ENCODE results near the gene RAB36. TPM values are rescaled to one million over a fixed set of nuclear protein-coding genes. Genes with fewer than 3 reads are reported as not detected.

The RAB36 gene
- polyA plus RNA-seq, 1 of the 3 experiments (the other 2 are of a cell fraction) = 6.6 TPM

GRCh38 chr22:23137905-23138561, 7.2 kb upstream of the RAB36 start:
- no peak for DNase-seq
- Histone ChIP-seq H3K79me2 (ENCODE audit: insufficient read depth) (no peaks in the 10 kb centered on the region), H4K20me1 (ENCODE audit: insufficient read depth) (no peaks in the 10 kb centered on the region), H2AFZ (ENCODE audit: low read depth) (no peak overlapping the region), H3K9me2 (no peaks in the 10 kb centered on the region), H3F3A (replicated peaks; ENCODE audit: insufficient read depth) (no peaks in the 10 kb centered on the region), H3K27ac (ENCODE audit: low read depth in 2 of 2, low read length in 1 of 2) (no peak overlapping the region), H3K4me2 (no peak overlapping the region), H3K9ac (no peak overlapping the region), H3K36me3 (replicated peaks in 1 of 2; ENCODE audit: control insufficient read depth in 1 of 2, insufficient read depth in 2 of 2, low read length in 1 of 2) (no peaks in the 10 kb centered on the region), H3K27me3 (ENCODE audit: insufficient read depth) (no peaks in the 10 kb centered on the region), H3K4me1 (ENCODE audit: control insufficient read depth in 1 of 2, insufficient read depth in 2 of 2, low read depth in 1 of 2, low read length in 1 of 2) (peaks cover 6 to 9% of the 10 kb centered on the region in 2 experiments; a peak in 1 of 4 replicates), H3K4me3 (ENCODE audit: low read depth in 2 of 2, low read length in 1 of 2) (no peak overlapping the region), H3K9me3 (no peaks in the 10 kb centered on the region)
- POLR2A ChIA-PET = no interaction called here
- 78% methylated on average over 5 of the region's 5 CpGs for WGBS (ENCODE audit: low lambda C conversion rate)
- TF ChIP-seq FOSL2 (IDR thresholded peaks at IDR 0.05; ENCODE audit: borderline replicate concordance, low read depth) (no peak), YY1 (IDR thresholded peaks at IDR 0.05; ENCODE audit: low read depth) (no peak), TCF12 (IDR thresholded peaks at IDR 0.05) (no peak), ZBTB33 (IDR thresholded peaks at IDR 0.05; ENCODE audit: borderline replicate concordance, low read depth) (no peak), SMC3 (IDR thresholded peaks at IDR 0.05; ENCODE audit: low read depth, low read length) (no peak), MAX (IDR thresholded peaks at IDR 0.05; ENCODE audit: low read depth) (no peak), REST (IDR thresholded peaks at IDR 0.05; ENCODE audit: low read depth, low read length) (no peak), NRF1 (IDR thresholded peaks at IDR 0.05; ENCODE audit: low read depth, low read length) (no peak), MEF2A (IDR thresholded peaks at IDR 0.05; ENCODE audit: borderline replicate concordance, low read depth) (no peak), EZH2phosphoT487 (IDR thresholded peaks at IDR 0.05; ENCODE audit: borderline replicate concordance, low read depth) (no peak), FOXM1 (IDR thresholded peaks at IDR 0.05; ENCODE audit: low read depth) (no peak), USF2 (IDR thresholded peaks at IDR 0.05; ENCODE audit: borderline replicate concordance, low read depth, low read length) (no peak), SIN3A (IDR thresholded peaks at IDR 0.05; ENCODE audit: borderline replicate concordance, low read depth, low read length) (no peak)
- CTCF ChIA-PET = interaction anchor here (0.9 to 13.2 kb wide), 5 partner anchors 10 to 453 kb away, joined by 3 to 397 read pairs (median 11); no protein-coding TSS in a partner anchor

All from SK-N-SH (cell line).